NCI-H128 (cell line): ENCODE results near the gene OTC.

Source experiments
- DNase-seq: peaks from one replicate; lab custom pipeline; 2025; ENCODE audit not compliant: unreplicated experiment; lab: John Stamatoyannopoulos, UW

The OTC gene

GRCh38 chrX:38357747-38358673 lies 5.6 kb downstream of the OTC start:
- no peak for DNase-seq

- no peak for DNase-seq
Observed at GRCh38 chrX:38363046-38363445, 10.6 kb downstream of the OTC start.

GRCh38 chrX:38365954-38366353 lies 13.6 kb downstream of the OTC start:
- DNase-seq = no peak

- no peak for DNase-seq
Observed at GRCh38 chrX:38368774-38369173, 16.4 kb downstream of the OTC start.

- DNase-seq = no peak
Observed at GRCh38 chrX:38371641-38372040, 19.2 kb downstream of the OTC start.

GRCh38 chrX:38374431-38374830 lies 22.0 kb downstream of the OTC start:
- DNase-seq = no peak

GRCh38 chrX:38375891-38376290 lies 23.5 kb downstream of the OTC start:
- DNase-seq = no peak

- DNase-seq = no peak
Observed at GRCh38 chrX:38376747-38377146, 24.3 kb downstream of the OTC start.

- no peak for DNase-seq
Observed at GRCh38 chrX:38379088-38379487, 26.7 kb downstream of the OTC start.

GRCh38 chrX:38382663-38383062 lies 30.3 kb downstream of the OTC start:
- no peak for DNase-seq

- no peak for DNase-seq
Observed at GRCh38 chrX:38400389-38400910, 48.0 kb downstream of the OTC start.

- no peak for DNase-seq
Observed at GRCh38 chrX:38402118-38402517, 49.7 kb downstream of the OTC start.

- no peak for DNase-seq
Observed at GRCh38 chrX:38403834-38404233, 51.4 kb downstream of the OTC start.

GRCh38 chrX:38407126-38407525 lies 54.7 kb downstream of the OTC start:
- DNase-seq = no peak

GRCh38 chrX:38409289-38409688 lies 56.9 kb downstream of the OTC start:
- DNase-seq = no peak

GRCh38 chrX:38426785-38427184 lies 74.4 kb downstream of the OTC start:
- no peak for DNase-seq

- DNase-seq = no peak
Observed at GRCh38 chrX:38431525-38431924, 79.1 kb downstream of the OTC start.

GRCh38 chrX:38435130-38435529 lies 82.7 kb downstream of the OTC start:
- no peak for DNase-seq

GRCh38 chrX:38437093-38437492 lies 84.7 kb downstream of the OTC start:
- DNase-seq = no peak

GRCh38 chrX:38438321-38438720 lies 85.9 kb downstream of the OTC start:
- DNase-seq = no peak

- DNase-seq = no peak
Observed at GRCh38 chrX:38452603-38453002, 100.2 kb downstream of the OTC start.

- DNase-seq = no peak
Observed at GRCh38 chrX:38458071-38458470, 105.7 kb downstream of the OTC start.

- no peak for DNase-seq
Observed at GRCh38 chrX:38462257-38462656, 109.9 kb downstream of the OTC start.
